GM21619 (cell line): ENCODE measurements around the gene ZBTB49.
A peak's percentile ranks its signal among the peaks of the same experiment; 100 is the strongest.
"Not testable (repeated sequence)": the region's sequence is repeated elsewhere in the genome, so short reads cannot be mapped to it uniquely, and the experiment has no call there.

Experiments used
- ATAC-seq: cut with Tn5 transposase; IDR thresholded peaks from one replicate; pipeline ENCODE4 v1.9.1; 2021; ENCODE audit not compliant: unreplicated experiment

ZBTB49 gene

GRCh38 chr4:4289941-4290850 is at the start of gene ZBTB49, which contains the start of gene LYAR:
ZBTB49 (plus strand) TSS chr4:4290251; CDS start chr4:4299946, 9,695 bp downstream.
LYAR (minus strand) TSS chr4:4290154; CDS start chr4:4283742, 6,412 bp downstream.
- peak; percentile 90 for ATAC-seq

DNA sequence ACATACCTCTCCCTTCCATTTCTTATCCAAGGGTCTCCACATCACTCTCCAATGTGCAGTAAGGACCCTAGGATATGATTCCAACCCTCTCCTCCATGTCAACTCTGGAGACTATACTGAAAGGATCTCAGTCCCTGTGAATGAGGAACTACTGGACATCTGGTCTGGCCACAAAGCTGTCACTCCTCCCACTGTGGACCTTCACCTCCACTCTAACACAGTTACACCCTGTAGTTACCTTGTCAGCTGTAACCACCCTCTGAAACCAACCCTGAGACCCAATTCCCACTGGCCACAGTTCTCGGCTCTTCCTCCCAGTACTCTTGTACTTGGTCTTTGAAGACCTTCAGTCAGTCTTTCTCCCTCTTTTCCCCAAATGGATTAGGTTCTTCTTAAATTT is 44.9 kb upstream of the ZBTB49 start:
- ATAC-seq, result no peak

- ATAC-seq, result peak; percentile 5
These were observed 42.4 kb upstream of the ZBTB49 start for GRCh38 chr4:4247696-4248028.

DNA sequence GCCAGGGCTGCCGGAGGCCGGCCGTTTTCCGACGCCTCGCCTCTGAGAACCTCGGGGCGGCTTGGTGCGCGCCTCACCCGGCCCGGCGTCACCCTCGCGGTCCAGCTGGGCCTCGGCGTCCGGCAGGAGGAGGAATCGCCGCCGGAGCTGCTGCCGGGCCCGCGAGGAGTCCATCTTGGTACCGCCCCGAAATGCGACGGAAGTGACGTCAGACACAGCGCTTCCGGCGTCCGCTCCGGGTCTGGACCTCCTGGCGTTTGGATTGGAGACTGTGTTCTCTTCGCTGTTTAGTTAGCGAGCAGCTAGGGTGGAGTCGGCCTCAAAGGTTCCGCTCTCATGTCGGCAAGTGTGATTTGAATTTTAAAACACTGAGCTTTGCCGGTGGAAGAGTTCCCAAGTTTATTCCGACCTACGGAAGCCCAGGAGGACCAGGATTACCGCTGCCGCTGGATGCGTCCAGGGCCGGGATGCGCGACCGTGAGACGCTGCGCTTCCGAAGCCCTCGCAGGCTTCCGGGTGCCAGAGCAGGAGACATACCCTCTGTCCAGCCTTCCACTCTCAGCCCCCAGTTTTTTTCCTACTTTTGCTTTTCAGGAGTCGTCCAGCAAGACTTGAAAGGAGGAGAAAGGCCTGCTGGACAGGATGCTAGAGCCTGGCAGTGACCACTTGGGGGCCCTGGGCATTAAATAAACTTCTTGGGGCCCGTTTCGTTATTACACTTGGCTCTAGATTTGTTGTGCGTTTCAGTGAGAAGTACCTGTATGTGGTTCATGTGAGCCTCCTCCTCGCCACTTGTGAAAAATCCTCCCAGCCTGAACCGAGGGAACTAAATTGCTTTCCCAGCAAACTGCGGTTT is 41.8 kb upstream of the ZBTB49 start, which contains the start of gene TMEM128:
TSS of gene TMEM128 (minus strand) at position 195 of the 856 bp plus-strand sequence. CDS start at position 174, 21 bp downstream.
- peak; percentile 97 for ATAC-seq

DNA sequence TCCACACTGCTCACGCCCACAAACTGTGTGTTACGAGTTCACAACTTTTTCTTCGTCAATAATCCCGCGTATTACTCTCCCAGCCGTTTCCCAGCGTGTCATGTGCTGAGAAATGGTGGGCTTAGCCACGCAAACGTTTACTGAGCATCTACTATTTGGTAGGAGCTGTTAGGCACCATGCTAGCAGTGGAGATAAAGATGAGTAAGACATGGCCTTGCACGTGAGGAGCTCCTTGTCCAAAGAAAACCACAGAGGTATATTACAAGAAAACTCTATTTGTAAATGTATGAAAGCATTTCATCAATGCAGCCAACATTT is 41.2 kb upstream of the ZBTB49 start:
- ATAC-seq, result no peak

DNA sequence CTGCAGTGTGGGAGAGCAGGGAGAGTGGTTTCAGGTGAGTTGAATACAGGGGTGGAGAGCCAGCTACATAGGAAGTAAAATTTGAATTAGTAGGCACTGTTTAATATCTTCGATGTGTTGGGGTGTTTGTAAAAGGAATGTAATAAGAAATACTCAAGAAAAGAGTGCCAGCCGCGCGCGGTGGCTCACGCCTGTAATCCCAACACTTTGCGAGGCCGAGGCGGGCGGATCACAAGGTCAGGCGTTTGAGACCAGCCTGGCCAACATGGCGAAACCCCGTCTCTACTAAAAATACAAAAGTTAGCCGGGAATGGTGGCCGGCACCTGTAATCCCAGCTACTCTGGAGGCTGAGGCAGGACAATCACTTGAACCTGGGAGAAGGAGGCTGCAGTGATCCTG is 40.7 kb upstream of the ZBTB49 start:
- not testable (repeated sequence) for ATAC-seq

GRCh38 chr4:4249866-4250265 is 40.2 kb upstream of the ZBTB49 start:
- no peak for ATAC-seq

DNA sequence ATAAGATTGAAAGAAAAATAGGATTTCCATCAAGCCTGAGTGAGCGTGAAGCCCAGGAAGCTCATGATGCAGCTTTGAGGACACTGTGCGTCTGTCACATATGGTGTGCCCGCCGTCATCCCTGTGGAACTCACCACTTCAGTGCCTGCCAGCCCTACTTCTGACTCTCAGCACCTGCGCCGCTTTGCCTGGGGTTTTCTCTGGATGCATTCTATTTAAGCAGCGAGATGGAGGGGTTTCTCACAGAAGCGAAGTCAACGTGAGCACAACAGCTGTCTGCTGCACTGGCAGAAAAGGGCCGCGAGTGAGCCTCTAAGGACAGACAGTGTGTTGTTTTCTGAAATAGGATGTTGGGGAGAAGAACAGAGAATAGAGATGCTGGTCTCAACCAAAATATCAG is 35.9 kb upstream of the ZBTB49 start:
- ATAC-seq, result no peak

GRCh38 chr4:4254666-4255065 is 35.4 kb upstream of the ZBTB49 start:
- no peak for ATAC-seq

DNA sequence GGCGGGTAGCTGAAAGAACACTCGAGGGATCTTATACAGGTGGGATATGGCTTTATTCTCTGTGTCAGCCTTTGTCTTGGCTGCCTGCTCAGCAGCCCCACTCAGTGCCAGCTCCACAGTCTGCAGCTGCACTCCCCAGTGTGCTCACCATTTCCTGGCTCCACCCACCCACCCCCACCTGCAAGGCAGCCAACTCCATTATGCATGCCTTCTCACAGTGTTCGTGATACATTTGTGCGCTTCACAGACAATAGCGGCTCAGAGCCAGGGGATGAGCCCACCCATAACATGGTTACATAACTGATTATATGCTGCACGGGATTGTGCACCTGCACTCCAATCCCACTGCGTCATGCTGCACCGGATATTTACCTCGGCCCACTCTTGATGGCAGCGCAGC is 33.3 kb upstream of the ZBTB49 start:
- ATAC-seq, result no peak

DNA sequence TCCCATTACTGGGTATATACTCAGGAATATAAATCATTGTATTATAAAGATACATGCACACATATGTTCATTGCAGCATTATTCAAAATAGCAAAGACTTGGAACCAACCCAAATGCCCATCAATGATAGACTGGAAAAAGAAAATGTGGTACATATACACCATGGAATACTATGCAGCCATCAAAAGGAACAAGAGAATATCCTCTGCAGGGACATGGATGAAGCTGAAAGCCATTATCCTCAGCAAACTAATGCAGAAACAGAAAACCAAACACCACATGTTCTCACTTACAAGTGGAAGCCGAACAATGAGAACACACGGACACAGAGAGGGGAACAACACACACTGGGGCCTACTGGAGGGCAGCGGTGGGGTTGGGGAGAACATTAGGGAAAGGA is 32.3 kb upstream of the ZBTB49 start:
- ATAC-seq, result not testable (repeated sequence)

DNA sequence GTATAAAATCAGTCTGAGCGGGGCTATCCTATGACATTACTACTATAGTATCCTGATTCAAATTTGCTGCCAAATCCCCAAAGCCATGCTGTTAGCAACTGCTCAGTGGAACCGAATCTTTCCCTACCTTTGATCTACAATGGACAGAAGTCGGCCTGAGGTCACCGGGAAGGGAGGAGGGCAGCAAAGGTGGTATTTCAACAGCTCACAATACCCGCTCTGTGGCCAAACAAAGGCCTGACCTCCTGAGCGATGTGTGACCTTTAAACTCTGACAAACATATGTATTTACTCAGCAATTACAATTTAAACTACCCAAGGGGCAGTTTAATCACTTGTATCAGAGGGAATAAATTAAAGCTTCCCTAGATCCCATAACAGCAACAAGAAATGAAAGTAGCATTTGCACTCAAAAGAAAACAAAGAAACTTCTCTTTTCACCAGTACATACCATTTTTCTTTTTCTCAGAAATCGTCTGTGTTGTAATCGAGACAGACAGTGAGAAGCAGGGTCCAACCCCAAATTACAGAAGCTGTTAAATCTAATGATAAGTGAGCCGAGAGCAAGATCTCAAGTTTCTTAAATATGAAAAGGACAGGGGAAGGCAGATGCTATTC is 30.5 kb upstream of the ZBTB49 start:
- no peak for ATAC-seq

DNA sequence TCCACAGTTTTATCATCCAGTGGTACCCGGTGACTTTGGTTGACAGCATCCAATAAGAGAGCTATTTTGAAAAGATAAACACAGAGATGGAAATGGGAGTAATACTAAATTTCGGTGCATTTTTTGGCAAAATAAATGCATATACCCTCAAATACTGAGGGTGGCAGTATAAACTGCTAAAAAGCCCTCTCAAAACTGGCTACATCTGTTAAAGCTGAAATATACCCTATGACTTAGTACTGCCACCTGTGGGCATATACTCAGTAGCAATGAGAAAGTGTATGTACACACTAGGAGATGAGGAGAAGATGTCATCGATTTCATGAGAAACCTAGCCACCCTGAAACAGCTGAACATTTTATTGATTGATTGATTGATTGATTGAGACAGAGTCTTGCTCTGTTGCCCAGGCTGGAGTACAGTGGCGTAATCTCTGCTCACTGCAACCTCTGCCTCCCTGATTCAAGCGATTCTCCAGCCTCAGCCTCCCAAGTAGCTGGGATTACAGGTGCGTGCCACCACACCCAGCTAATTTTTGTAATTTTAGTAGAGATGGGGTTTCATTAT is 29.8 kb upstream of the ZBTB49 start:
- peak; percentile 72 for ATAC-seq

GRCh38 chr4:4267981-4268380 is 22.1 kb upstream of the ZBTB49 start:
- no peak for ATAC-seq

DNA sequence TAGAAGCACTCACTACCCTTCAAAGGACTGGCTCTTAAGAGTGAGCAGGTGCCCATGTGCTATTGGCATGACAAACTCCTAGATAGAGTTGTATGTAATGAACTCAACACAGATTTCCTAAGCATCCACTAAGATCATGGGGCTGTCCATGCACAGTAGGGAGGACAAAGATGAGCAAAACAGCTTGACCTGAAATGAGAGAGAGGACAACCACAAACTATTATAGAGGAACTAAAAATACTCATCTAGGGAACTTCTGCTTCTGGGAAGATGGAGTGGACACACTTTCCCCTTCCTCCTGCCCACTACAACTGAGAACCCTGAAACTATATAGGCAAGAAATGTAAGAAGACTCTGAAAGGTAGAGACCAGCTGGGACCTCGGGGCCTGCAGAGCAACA is 21.3 kb upstream of the ZBTB49 start:
- ATAC-seq, result no peak

GRCh38 chr4:4269331-4269731 is 20.7 kb upstream of the ZBTB49 start:
- ATAC-seq, result no peak

DNA sequence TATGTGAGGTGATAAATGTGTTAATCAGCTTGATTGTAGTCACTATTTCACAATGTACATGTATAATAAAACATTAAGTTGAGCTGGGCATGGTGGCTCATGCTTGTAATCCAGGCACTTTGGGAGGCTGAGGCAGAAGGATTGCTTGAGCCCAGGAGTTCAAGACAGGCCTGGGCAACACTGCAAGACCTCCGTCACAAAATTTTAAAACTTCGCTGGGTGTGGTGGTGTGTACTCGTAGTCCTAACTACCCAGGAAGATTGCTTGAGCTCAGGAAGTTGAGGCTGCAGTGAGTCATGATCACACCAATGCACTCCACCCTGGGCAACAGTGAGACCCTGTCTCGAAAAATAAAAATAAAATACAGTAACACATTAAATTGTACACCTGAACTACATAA is 20.2 kb upstream of the ZBTB49 start:
- ATAC-seq, result no peak

- no peak for ATAC-seq
These were observed 19.5 kb upstream of the ZBTB49 start for GRCh38 chr4:4270529-4270928.

- no peak for ATAC-seq
These were observed 18.1 kb upstream of the ZBTB49 start for GRCh38 chr4:4271912-4272311.

GRCh38 chr4:4274226-4274625 is 15.8 kb upstream of the ZBTB49 start:
- no peak for ATAC-seq

DNA sequence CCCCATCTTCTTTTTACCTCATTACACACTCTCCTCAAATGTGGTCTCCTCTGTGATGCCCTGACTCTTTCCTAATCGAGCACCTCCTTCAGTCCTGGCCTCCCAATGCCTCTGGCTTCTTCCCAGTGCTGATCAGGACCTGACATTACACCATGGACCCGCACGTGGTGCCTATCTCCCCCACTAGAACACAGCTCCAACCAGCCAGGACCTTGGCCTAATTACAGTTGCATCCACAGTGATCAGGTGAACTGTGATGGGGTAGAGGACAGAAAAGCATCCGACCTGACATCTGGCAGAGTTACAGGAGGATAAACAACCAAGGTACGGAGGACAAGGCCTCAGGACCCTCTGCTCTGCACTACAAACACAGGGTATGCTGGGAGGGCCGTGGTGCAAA is 12.5 kb upstream of the ZBTB49 start:
- ATAC-seq, result no peak
